Neural cell (in vitro differentiated cells): Measurements from ENCODE around the gene NTN4. TPM values are rescaled to one million over a fixed set of nuclear protein-coding genes. Genes with fewer than 3 reads are reported as not detected.

ENCODE experiments used
- H2AFZ ChIP-seq: fragments of 200-600, 300-800 bp; sonication (generic), shearing (Covaris generic); 2 replicates; pipeline ENCODE4 v1.6.0; 2014; ENCODE audit warnings: low read depth, mild to moderate bottlenecking, antibody characterized with exemption, low read length, moderate library complexity
- H3F3A ChIP-seq: fragments of 200-600 bp; shearing (Covaris generic); 2 replicates; pipeline ENCODE4 v1.6.1; 2016; ENCODE audit warnings: mild to moderate bottlenecking, moderate library complexity, mixed read lengths, antibody characterized with exemption, low read length; ENCODE audit not compliant: insufficient read depth, poor library complexity, severe bottlenecking
- H3K27ac ChIP-seq: fragments of 200-600, 300-800 bp; sonication (generic), shearing (Covaris generic); 2 replicates; pipeline ENCODE4 v1.5.1; 2014; ENCODE audit warnings: mild to moderate bottlenecking, low read length, moderate library complexity
- H3K27me3 ChIP-seq: fragments of 300-800, 200-600 bp; sonication (generic), shearing (Covaris generic); 2 replicates; pipeline ENCODE4 v1.6.0; 2014; ENCODE audit warnings: mild to moderate bottlenecking, low read depth, low read length, moderate library complexity; ENCODE audit not compliant: insufficient read depth
- H3K36me3 ChIP-seq: fragments of 300-800, 200-600 bp; sonication (generic), shearing (Covaris generic); 2 replicates; pipeline ENCODE4 v1.5.1; 2014; ENCODE audit warnings: mild to moderate bottlenecking, antibody characterized with exemption, low read length, moderate library complexity; ENCODE audit not compliant: insufficient read depth
- H3K4me2 ChIP-seq: fragments of 300-800, 200-600 bp; sonication (generic), shearing (Covaris generic); 2 replicates; pipeline ENCODE4 v1.6.0; 2014; ENCODE audit warnings: mild to moderate bottlenecking, low read length
- H3K4me3 ChIP-seq: fragments of 300-800, 200-600 bp; sonication (generic), shearing (Covaris generic); 2 replicates; pipeline ENCODE4 v1.5.1; 2014; ENCODE audit warnings: mild to moderate bottlenecking, low read length, moderate library complexity
- H3K79me2 ChIP-seq: fragments of 200-600 bp; shearing (Covaris generic); replicated peaks from 2 replicates; pipeline ENCODE4 v1.6.0; 2014; ENCODE audit warnings: mild to moderate bottlenecking, low read length, moderate library complexity; ENCODE audit not compliant: insufficient read depth
- H3K9ac ChIP-seq: fragments of 300-800, 200-600 bp; sonication (generic), shearing (Covaris generic); 2 replicates; pipeline ENCODE4 v1.6.1; 2016; ENCODE audit warnings: mild to moderate bottlenecking, low read length, mixed read lengths
- H3K9me2 ChIP-seq: fragments of 200-600 bp; shearing (Covaris generic); 2 replicates; pipeline ENCODE4 v1.6.1; 2016; ENCODE audit warnings: mild to moderate bottlenecking, low read length, mixed read lengths; ENCODE audit not compliant: insufficient read depth
- H3K9me3 ChIP-seq: fragments of 200-600, 300-800 bp; sonication (generic), shearing (Covaris generic); 2 replicates; pipeline ENCODE4 v1.6.1; 2016; ENCODE audit warnings: mild to moderate bottlenecking, mixed run types, low read length, moderate library complexity, mixed read lengths
- H4K20me1 ChIP-seq: fragments of 200-600 bp; shearing (Covaris generic); 2 replicates; pipeline ENCODE4 v1.6.1; 2016; ENCODE audit warnings: mild to moderate bottlenecking, mixed run types; ENCODE audit not compliant: insufficient read depth
- CTCF ChIP-seq: fragments of 450-650 bp; IDR thresholded peaks from 2 replicates; pipeline ENCODE4 v1.5.1; 2014; ENCODE audit warnings: antibody characterized with exemption, mild to moderate bottlenecking, moderate library complexity; ENCODE audit not compliant: poor library complexity, severe bottlenecking
- EP300 ChIP-seq: fragments of 450-650 bp; conservative IDR thresholded peaks from 2 replicates; pipeline ENCODE4 v1.6.1; 2014; ENCODE audit warnings: antibody characterized with exemption, mild to moderate bottlenecking, moderate library complexity; ENCODE audit not compliant: poor library complexity, severe bottlenecking
- EZH2 ChIP-seq: fragments of 200-600, 300-800 bp; shearing (Covaris generic), sonication (generic); IDR thresholded peaks from 2 replicates; pipeline ENCODE4 v1.6.1; 2014; ENCODE audit warnings: antibody characterized with exemption, low read length, borderline replicate concordance, mild to moderate bottlenecking; ENCODE audit not compliant: insufficient read depth, poor library complexity, severe bottlenecking
- MXI1 ChIP-seq: fragments of 450-650 bp; conservative IDR thresholded peaks from 2 replicates; pipeline ENCODE4 v1.6.1; 2014; ENCODE audit warnings: antibody characterized with exemption, mild to moderate bottlenecking; ENCODE audit not compliant: poor library complexity, severe bottlenecking
- POLR2AphosphoS5 ChIP-seq: IDR thresholded peaks from 2 replicates; pipeline ENCODE4 v1.6.1; 2012
- RAD21 ChIP-seq: fragments of 450-650 bp; conservative IDR thresholded peaks from 2 replicates; pipeline ENCODE4 v1.6.1; 2014; ENCODE audit warnings: antibody characterized with exemption, mild to moderate bottlenecking, moderate library complexity
- REST ChIP-seq: IDR thresholded peaks from 2 replicates; pipeline ENCODE4 v1.6.1; 2012; ENCODE audit warnings: borderline replicate concordance
- SMC3 ChIP-seq: fragments of 450-650 bp; conservative IDR thresholded peaks from 2 replicates; pipeline ENCODE4 v1.6.1; 2014; ENCODE audit warnings: antibody characterized with exemption, mild to moderate bottlenecking, moderate library complexity; ENCODE audit not compliant: poor library complexity
- TAF1 ChIP-seq: IDR thresholded peaks from 2 replicates; pipeline ENCODE4 v1.6.1; 2012; ENCODE audit warnings: low read depth
- polyA plus RNA-seq: library from polyadenylated mRNA; depleted of rRNA; stranded (reverse); fragments of >200 nt; gene quantifications from 2 replicates; pipeline ENCODE4 v1.2.3, GENCODE V29; 2014

NTN4 gene
- polyA plus RNA-seq, 1 donor from 2014 or later, result 12.4 TPM

- no peaks in the 10 kb centered on the region for H3F3A ChIP-seq
- no peaks in the 10 kb centered on the region for H3K36me3 ChIP-seq
- no peak overlapping the region for H3K4me2 ChIP-seq
- TF ChIP-seq POLR2AphosphoS5 (no peak), EP300 (no peak), RAD21 (no peak), SMC3 (no peak), MXI1 (no peak), CTCF (no peak), EZH2 (no peak), REST (no peak), TAF1 (no peak)
- no peaks in the 10 kb centered on the region for H4K20me1 ChIP-seq
- H3K79me2 ChIP-seq, result no peaks in the 10 kb centered on the region
- no peak overlapping the region for H2AFZ ChIP-seq
- H3K9me2 ChIP-seq, result no peaks in the 10 kb centered on the region
- no peaks in the 10 kb centered on the region for H3K27me3 ChIP-seq
- H3K27ac ChIP-seq, result no peak overlapping the region
- H3K9me3 ChIP-seq, result peaks cover 9% of the 10 kb centered on the region
- no peak overlapping the region for H3K9ac ChIP-seq
- no peak overlapping the region for H3K4me3 ChIP-seq
Measured at GRCh38 chr12:95641299-95641952, 149.1 kb downstream of the NTN4 start.

- TF ChIP-seq CTCF (no peak), MXI1 (no peak), RAD21 (no peak), REST (no peak), EZH2 (no peak), POLR2AphosphoS5 (no peak), EP300 (no peak), SMC3 (no peak), TAF1 (no peak)
- Histone ChIP-seq H3K27ac (no peak overlapping the region), H3K4me3 (no peak overlapping the region), H3K9ac (no peak overlapping the region), H3K9me3 (peaks cover 9% of the 10 kb centered on the region), H3K9me2 (no peaks in the 10 kb centered on the region), H4K20me1 (no peaks in the 10 kb centered on the region), H3K27me3 (no peaks in the 10 kb centered on the region), H3K79me2 (no peaks in the 10 kb centered on the region), H3F3A (no peaks in the 10 kb centered on the region), H2AFZ (no peak overlapping the region), H3K36me3 (no peaks in the 10 kb centered on the region), H3K4me2 (no peak overlapping the region)
Measured at GRCh38 chr12:95640516-95640915, 150.0 kb downstream of the NTN4 start.
